Activated naive CD4-positive, alpha-beta T cell treated with Interleukin-2 at 50 U/mL for 16 hours (primary cell): ENCODE measurements around the gene CABP1.

Experiments
- DNase-seq: peaks from one replicate; pipeline ENCODE4 v3.0.0-alpha.2; 2020

CABP1 gene

DNA sequence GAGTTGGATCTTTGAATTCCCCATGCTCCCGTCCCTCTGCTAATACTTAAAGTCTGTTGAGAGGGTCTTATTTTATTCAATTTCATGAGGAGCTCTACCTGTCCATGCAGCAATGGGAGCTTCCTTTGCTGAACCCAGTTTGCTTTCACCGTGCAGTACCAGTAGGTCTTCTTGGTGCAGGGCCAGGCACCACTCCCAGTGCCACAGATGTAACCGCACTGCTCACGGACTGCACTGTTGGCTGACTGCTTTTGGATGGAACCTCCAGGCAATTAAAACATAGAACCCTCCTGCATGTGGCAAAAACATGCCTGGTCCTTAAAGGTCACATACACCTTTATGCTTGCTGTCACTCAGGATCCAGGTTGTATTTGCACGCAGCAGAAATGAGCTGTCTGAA lies 9.3 kb upstream of the CABP1 start:
- no peak for DNase-seq

DNA sequence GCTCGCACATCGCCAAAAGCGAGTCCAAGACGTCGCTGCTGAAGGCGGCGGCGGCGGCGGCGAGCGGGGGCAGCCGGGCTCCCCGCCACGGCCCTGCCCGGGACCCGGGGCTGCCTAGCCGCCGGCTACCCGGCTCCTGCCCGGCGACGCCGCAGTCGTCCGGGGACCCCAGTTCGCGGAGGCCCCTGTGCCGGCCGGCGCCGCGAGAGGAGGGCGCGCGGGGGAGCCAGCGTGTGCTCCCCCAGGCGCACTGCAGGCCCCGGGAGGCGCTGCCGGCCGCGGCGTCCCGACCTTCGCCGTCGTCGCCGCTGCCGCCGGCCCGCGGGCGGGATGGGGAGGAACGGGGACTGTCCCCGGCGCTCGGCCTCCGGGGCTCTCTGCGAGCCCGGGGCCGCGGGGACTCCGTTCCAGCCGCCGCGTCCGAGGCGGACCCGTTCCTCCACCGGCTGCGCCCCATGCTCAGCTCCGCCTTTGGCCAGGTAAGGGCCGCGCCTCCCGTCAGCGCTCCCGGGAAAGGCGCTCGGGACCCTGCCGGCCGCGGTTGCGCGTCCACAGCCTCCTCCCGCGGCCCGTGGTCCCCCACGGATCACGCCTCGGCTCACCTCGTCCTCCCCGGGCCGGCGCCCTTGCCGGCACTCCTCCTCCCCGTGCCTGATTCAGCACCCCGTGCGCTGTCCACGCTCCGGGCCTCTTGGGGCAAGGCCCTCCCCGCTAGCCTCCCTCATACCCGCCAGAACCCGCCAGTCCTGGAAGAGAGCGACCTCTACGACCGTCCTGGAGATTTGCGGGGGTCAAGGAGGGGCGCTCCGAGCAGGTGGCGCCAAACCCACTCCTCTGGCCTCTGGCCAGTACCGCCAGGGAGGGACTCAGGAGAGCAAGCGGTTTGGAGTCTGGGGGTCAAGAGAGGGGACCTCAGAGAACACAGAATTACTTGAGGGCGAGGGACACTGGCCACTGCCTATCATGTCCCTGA lies 721 bp downstream of the CABP1 start:
- peak; percentile 56 for DNase-seq

DNA sequence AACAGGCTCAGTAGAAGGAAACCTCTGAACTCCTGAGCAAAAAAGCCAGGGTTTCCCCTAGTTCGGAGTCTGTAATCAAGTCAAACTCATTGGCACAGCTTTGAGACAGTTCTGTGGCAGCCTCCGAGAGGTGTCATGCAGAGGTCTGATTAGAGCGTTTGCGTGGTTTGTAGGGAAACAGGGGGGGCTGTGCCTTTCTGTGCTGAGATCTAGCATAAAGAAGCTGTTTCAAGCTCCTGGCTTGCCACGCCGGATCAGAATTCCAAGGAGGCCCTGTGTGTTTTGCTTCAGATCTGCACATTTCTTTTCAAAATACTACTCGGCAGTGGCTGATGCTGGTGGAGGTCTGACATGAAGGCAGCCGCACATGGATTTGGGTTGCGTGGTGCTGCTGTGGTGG lies 1.7 kb downstream of the CABP1 start:
- no peak for DNase-seq

DNA sequence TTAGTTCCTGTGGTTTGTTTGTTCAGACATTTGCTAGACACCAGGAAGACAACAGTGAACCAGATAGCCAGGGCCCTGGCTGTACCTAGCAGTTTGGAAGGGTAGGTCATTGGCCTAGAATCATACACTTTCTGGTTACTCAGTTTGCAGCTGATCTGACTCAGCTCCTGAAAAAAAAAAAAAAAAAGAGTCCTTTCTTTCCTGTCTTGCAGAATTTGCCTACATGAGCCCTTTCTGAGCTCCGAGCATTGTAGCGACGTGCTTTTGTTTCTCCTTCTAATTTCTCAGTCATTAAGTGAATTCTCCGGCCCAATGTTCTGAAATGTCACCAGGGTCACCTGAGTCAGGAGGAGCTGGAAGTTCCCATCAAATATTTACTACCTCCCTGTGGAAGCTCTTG lies 2.4 kb downstream of the CABP1 start:
- no peak for DNase-seq

- no peak for DNase-seq
Observed at GRCh38 chr12:120643574-120643973, 3.1 kb downstream of the CABP1 start.

DNA sequence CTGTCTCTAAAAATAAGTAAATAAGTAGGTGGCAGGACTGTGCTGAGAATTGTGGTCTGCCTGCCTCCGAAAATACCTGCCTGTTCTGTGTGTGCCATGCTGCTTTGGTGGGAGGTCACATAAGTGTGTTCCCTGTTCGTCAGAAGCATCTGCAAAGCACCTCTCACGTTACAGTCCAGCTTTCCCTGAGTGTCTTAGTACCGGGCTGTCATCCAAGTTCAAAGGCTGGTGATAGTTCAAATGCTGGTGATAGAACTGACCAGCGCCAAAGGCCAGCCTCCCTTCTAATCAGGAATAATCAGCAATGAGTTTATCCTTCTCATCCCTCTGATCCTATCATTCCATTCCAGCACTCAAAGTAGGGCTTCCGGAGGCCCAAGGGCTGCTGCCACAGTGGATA lies 5.6 kb downstream of the CABP1 start:
- DNase-seq: no peak

DNA sequence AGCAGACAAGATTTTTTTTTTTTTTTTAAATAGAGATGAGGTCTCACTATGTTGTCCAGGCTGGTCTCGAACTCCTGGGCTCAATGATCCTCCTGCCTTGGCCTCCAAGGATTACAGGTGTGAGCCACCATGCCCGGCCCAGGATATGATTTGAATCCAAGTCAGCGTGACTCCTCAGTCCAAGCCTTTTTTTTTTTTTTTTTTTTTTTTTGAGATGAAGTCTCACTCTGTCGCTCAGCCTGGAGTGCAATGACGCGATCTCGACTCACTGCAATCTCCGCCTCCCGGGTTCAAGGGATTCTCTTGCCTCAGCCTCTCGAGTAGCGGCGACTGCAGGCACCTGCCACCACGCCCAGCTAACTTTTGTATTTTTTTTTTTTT lies 6.9 kb downstream of the CABP1 start:
- no peak for DNase-seq

- no peak for DNase-seq
Observed at GRCh38 chr12:120649442-120650232, 9.2 kb downstream of the CABP1 start.

- no peak for DNase-seq
Observed at GRCh38 chr12:120650233-120650690, 9.8 kb downstream of the CABP1 start.

GRCh38 chr12:120651821-120652220 lies 11.4 kb downstream of the CABP1 start:
- no peak for DNase-seq

GRCh38 chr12:120652656-120653435 lies 12.4 kb downstream of the CABP1 start:
- no peak for DNase-seq

GRCh38 chr12:120653611-120654010 lies 13.2 kb downstream of the CABP1 start:
- no peak for DNase-seq

DNA sequence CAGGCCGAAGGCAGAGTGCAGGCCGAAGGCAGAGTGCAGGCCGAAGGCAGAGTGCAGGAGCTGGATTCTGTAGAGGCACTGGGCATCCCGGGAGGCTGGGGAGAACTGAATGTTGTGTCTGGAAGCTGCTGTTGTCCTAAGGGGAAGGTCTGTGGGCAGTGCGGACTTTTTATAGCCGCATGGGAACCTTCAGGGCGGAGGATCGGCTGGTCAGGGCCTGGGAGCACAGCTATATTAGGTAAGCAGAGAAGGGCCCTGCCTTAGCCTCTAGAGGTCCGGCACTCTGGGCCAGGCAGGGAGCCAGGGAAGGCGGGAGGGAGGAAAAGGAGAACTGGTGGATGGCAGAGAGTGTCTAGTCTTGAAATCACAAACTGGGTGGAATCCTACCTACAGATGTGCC lies 14.2 kb downstream of the CABP1 start:
- no peak for DNase-seq

- DNase-seq: no peak
Observed at GRCh38 chr12:120656008-120656407, 15.6 kb downstream of the CABP1 start.

DNA sequence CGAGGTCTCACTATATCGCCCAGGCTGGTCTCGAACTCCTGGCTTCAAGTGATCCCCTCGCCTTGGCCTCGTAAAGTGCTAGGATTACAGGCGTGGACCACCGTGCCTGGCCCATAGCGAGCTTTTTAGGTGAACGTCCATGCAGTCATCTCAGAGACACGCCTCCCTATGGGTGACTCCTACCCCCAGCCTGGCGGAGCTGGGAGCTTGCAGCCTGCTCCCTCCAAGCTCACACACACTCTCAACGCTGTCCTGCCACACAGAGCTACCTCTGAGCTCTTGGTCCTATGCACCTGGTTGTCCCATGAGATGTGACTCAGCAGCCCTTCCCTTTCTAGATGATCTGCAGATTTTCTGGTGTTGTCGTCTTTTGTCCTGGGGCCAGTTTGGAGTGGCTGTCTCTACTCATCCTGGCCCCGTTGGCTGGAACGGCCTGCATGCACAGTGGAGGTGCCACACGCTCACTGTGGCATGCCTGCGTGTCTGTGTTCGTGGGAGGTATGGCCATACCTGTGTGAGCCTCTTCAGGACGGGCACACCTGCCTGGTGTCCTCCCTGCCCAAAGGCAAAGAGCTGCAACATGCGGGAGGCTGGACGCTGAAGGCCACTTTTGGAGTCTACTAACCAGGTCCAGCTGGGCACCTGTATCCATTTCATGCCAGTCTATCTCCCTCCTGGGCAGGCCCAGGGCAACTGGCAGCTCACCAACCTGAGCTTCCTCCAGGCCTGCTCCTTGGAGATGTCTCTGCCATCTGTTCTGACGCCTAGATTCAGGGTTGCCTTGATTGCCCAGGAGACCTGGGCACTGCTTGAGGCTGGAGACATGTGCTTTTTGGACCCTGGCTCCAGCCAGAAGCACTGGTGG lies 18.1 kb downstream of the CABP1 start:
- no peak for DNase-seq

DNA sequence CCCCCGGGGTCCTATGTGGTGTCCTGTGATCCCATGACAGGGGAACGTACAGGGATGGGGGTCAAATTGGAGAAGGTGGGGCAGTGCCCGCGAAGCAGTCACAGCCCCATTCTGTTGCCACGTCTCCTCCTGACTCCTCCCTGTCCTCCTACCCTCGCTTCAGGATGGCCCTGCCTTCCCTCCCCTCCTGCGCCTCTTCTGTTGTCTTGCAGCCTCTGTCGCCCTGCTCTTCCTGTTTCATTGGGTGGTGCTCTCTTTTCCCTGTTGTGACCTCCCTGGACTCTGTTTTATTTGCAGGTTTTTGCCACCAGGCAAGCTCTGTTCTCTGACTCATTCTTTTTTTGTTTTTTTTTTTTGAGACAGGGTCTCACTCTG lies 18.7 kb downstream of the CABP1 start:
- no peak for DNase-seq

DNA sequence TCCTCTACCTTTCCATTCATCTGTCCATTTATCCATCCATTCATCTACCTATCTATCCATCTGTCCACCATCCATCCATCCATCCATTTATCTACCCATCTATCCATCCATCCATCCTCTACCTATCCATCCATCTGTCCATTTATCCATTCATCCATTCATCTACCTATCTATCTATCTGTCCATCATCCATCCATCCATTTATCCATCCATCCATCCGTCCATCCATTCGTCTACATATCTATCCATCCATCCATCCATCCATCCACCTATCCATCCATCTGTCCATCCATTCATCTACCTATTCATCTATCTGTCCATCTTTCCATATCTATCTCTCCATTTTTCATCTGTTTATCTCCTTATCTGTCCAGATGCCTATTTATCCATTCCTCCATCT lies 21.0 kb downstream of the CABP1 start:
- DNase-seq: no peak

DNA sequence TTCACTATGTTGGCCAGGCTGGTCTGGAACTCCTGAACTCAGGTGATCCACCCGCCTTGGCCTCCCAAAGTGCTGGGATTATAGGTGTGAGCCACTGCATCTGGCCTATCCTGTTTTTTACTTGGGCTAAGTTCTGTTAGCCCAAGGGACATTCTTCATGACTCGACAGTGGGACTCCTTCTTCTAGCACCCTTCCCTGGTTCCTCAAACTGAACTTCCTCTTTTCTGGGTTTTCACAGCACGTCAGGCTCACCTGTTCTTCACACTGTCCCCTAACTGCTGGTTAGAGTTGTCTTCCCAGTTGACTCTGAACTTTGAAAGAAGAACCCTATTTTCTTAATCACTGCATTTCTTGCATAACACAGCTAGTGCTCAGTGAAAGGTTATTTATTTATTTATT lies 22.5 kb downstream of the CABP1 start:
- DNase-seq: no peak

DNA sequence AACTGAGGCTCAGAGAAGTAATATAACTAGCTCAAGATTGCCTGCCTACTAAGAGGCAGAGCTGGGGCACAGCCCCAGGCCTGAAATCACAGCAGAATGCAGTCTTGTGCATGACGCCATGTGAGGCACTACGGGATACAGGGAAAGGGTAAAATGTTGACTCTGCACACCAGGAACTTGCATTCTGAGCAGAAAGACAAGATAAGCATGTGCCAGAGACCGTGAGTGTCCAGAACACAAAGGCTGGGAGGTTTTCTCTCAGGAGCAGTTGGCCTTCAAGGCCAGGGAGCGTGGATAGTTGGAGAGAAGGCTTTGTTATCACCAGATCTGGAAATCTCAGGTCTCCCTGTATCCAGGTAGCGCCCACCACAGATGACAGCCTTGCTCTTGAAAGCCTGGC lies 23.3 kb downstream of the CABP1 start:
- DNase-seq: no peak

DNA sequence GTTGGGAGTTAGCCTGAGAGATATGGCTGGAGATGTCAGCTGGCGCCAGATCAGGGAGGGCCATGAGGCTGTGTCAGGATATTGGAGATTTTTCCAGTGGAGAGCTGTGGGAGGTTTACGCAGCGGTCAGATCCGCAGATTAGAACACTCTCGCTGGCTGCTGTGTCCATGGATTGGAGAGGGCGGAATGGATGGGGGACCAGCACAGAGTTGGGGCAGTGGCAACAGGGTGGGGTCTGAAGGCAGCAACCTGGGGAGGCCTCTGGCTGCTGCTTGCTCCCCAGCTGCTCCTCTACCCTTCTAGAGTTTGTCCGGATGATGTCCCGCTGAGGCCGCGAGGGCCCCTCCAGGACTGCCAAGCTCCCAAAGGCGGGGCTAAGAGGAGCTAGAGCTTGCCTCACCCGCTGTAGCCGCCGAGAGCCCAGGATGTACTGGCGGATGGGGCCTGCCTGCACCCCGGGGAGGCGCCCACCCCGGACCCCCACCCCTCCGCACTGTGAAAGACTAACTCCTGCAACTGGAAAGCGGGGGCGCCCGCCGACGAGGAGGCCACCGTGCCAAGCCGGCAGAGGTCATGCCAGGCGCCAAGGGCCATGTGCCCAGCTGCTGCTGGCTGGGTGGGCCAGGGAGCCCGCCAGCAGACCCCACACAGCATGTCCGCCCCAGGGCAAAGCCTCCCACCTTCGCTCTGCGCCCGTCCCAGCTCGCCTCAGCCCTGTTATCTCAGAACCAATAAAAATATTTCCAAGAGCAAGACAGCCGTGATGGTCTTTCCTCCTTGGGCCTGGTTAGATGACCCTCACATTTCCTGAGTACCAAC lies 26.4 kb downstream of the CABP1 start:
- DNase-seq: no peak
